Measurements from ENCODE around the gene TPH2.

Gene TPH2

DNA sequence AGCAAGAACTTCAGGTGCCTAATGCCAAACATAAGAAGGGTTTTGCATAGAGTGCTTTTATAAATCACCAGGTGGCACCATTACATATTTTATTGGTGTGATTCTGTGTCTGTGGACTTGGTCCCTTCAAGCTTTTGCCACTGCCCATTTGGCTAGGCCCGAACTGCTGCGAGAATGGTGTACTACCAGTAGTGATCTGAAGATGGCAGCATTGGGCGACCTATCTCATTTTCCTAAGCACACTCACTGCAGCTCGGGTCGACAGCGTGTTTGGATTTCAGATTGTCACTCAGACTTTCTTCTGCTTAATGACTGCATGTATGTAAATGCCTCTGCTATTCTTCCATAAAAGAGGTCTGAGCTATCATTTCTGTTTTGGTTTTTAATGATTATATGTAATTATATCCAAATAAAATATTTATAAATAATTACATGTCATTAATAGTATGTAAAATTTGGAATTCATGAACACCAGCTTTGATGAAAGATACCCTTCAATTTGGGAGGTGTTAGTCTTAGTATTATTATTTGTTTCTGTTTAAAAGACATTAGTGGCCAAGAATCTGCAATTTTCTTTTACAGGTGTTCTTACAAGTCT is 78.5 kb downstream of the TPH2 start:
- H3K27ac Mint-ChIP-seq (ENCODE audit: low read depth) = no peak overlapping the region
- H3K9me3 Mint-ChIP-seq = no peaks in the 10 kb centered on the region
- peaks cover 24% of the 10 kb centered on the region for H3K27me3 Mint-ChIP-seq
- no peaks in the 10 kb centered on the region for H3K36me3 Mint-ChIP-seq (ENCODE audit: insufficient read depth)
- DNase-seq (ENCODE audit: low spot score in 2 of 2) (peak; percentile 28 to 32), ATAC-seq (replicated peaks; ENCODE audit: extremely low read depth, poor library complexity, severe bottlenecking) (no peak)
- H3K4me1 Mint-ChIP-seq = no peaks in the 10 kb centered on the region
- H3K4me3 Mint-ChIP-seq = no peak overlapping the region

GRCh38 chr12:72018036-72018435 is 79.4 kb downstream of the TPH2 start:
- no peak for ATAC-seq (replicated peaks; ENCODE audit: extremely low read depth, poor library complexity, severe bottlenecking)
- no peak overlapping the region for H3K27ac Mint-ChIP-seq (ENCODE audit: low read depth)
- DNase-seq (ENCODE audit: low spot score in 2 of 2) = no peak
- no peaks in the 10 kb centered on the region for H3K36me3 Mint-ChIP-seq (ENCODE audit: insufficient read depth)
- no peaks in the 10 kb centered on the region for H3K9me3 Mint-ChIP-seq
- peaks cover 24% of the 10 kb centered on the region for H3K27me3 Mint-ChIP-seq
- H3K4me3 Mint-ChIP-seq = no peak overlapping the region
- H3K4me1 Mint-ChIP-seq = no peaks in the 10 kb centered on the region

DNA sequence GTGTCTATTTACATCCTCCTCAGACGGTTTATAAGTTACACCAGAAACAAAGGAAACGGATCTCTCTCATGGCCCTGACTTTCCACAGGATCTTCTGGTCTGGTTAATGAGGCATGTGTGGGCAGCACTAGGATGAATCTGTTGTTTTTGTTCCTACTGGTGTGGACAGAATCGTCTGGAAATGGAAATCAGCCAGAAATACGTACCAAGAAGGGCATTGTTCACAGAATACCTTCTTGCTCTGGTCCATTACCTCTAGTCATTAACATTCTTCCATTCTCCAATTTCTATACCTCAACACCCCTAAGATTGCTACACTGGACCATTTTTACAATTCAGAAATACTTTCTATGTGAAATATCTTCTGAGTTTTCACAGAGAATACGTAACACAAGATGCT is 86.0 kb downstream of the TPH2 start:
- peaks cover 21% of the 10 kb centered on the region for H3K27me3 Mint-ChIP-seq
- no peak overlapping the region for H3K4me3 Mint-ChIP-seq
- no peak overlapping the region for H3K27ac Mint-ChIP-seq (ENCODE audit: low read depth)
- H3K9me3 Mint-ChIP-seq = no peaks in the 10 kb centered on the region
- no peak for ATAC-seq (replicated peaks; ENCODE audit: extremely low read depth, poor library complexity, severe bottlenecking)
- H3K36me3 Mint-ChIP-seq (ENCODE audit: insufficient read depth) = no peaks in the 10 kb centered on the region
- no peaks in the 10 kb centered on the region for H3K4me1 Mint-ChIP-seq
- DNase-seq (ENCODE audit: low spot score in 2 of 2) = no peak

- H3K36me3 Mint-ChIP-seq (ENCODE audit: insufficient read depth) = no peaks in the 10 kb centered on the region
- H3K9me3 Mint-ChIP-seq = no peaks in the 10 kb centered on the region
- ATAC-seq (replicated peaks; ENCODE audit: extremely low read depth, poor library complexity, severe bottlenecking) = no peak
- no peak overlapping the region for H3K4me3 Mint-ChIP-seq
- no peak for DNase-seq (ENCODE audit: low spot score in 2 of 2)
- peaks cover 26% of the 10 kb centered on the region for H3K27me3 Mint-ChIP-seq
- no peak overlapping the region for H3K27ac Mint-ChIP-seq (ENCODE audit: low read depth)
- H3K4me1 Mint-ChIP-seq = no peaks in the 10 kb centered on the region
Measured at GRCh38 chr12:72025524-72025923, 86.9 kb downstream of the TPH2 start.

- Mint-ChIP-seq H3K9me3 (no peaks in the 10 kb centered on the region), H3K4me1 (no peaks in the 10 kb centered on the region), H3K36me3 (ENCODE audit: insufficient read depth) (no peaks in the 10 kb centered on the region), H3K27ac (ENCODE audit: low read depth) (no peak overlapping the region), H3K4me3 (no peak overlapping the region), H3K27me3 (peaks cover 46% of the 10 kb centered on the region)
- DNase-seq (ENCODE audit: low spot score in 2 of 2) (no peak), ATAC-seq (replicated peaks; ENCODE audit: extremely low read depth, poor library complexity, severe bottlenecking) (no peak)
Measured at GRCh38 chr12:72028966-72029365, 90.3 kb downstream of the TPH2 start.

DNA sequence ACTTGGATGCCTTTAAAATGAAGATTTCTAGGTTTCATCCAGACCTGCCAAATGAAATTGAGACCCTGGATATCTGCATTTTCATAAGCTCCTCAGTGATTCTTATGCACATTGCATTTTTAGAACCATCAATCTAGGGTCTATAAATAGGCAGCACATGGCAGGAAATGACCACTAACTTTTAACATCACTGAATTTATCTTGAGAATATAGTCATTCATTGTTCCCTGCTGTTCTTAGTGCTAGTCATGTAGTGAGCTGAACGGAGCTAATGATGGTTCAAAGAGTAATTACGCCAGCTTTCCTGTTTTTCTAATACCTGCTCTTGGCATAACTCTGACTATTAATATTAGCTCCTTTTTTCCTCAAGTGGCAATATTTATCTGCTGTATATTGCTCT is 91.6 kb downstream of the TPH2 start:
- no peaks in the 10 kb centered on the region for H3K9me3 Mint-ChIP-seq
- H3K36me3 Mint-ChIP-seq (ENCODE audit: insufficient read depth) = no peaks in the 10 kb centered on the region
- peaks cover 51% of the 10 kb centered on the region for H3K27me3 Mint-ChIP-seq
- H3K27ac Mint-ChIP-seq (ENCODE audit: low read depth) = no peak overlapping the region
- no peak overlapping the region for H3K4me3 Mint-ChIP-seq
- no peaks in the 10 kb centered on the region for H3K4me1 Mint-ChIP-seq
- DNase-seq (ENCODE audit: low spot score in 2 of 2) = no peak
- ATAC-seq (replicated peaks; ENCODE audit: extremely low read depth, poor library complexity, severe bottlenecking) = no peak

- Mint-ChIP-seq H3K27ac (ENCODE audit: low read depth) (no peak overlapping the region), H3K4me1 (no peaks in the 10 kb centered on the region), H3K27me3 (peaks cover 57% of the 10 kb centered on the region), H3K36me3 (ENCODE audit: insufficient read depth) (no peaks in the 10 kb centered on the region), H3K9me3 (no peaks in the 10 kb centered on the region), H3K4me3 (no peak overlapping the region)
- ATAC-seq (replicated peaks; ENCODE audit: extremely low read depth, poor library complexity, severe bottlenecking) = no peak
- DNase-seq (ENCODE audit: low spot score in 2 of 2) = no peak
Measured at GRCh38 chr12:72031066-72031465, 92.4 kb downstream of the TPH2 start.

GRCh38 chr12:72033991-72034390 is 95.3 kb downstream of the TPH2 start:
- no peaks in the 10 kb centered on the region for H3K9me3 Mint-ChIP-seq
- DNase-seq (ENCODE audit: low spot score in 2 of 2) = no peak

GRCh38 chr12:72035625-72036024 is 97.0 kb downstream of the TPH2 start:
- no peak for ATAC-seq (replicated peaks; ENCODE audit: extremely low read depth, poor library complexity, severe bottlenecking)
- no peak overlapping the region for H3K27ac Mint-ChIP-seq (ENCODE audit: low read depth)

More at GRCh38 chr12:72033991-72034390, 95.3 kb downstream of the TPH2 start:
- no peak for ATAC-seq (replicated peaks; ENCODE audit: extremely low read depth, poor library complexity, severe bottlenecking)
- H3K4me1 Mint-ChIP-seq = no peaks in the 10 kb centered on the region
- no peak overlapping the region for H3K4me3 Mint-ChIP-seq
- peaks cover 47% of the 10 kb centered on the region for H3K27me3 Mint-ChIP-seq
- H3K27ac Mint-ChIP-seq (ENCODE audit: low read depth) = no peak overlapping the region
- H3K36me3 Mint-ChIP-seq (ENCODE audit: insufficient read depth) = no peaks in the 10 kb centered on the region

GRCh38 chr12:72036393-72036792 is 97.7 kb downstream of the TPH2 start:
- Mint-ChIP-seq H3K9me3 (peaks cover 5% of the 10 kb centered on the region), H3K4me1 (no peaks in the 10 kb centered on the region), H3K4me3 (no peak overlapping the region), H3K27me3 (peaks cover 35% of the 10 kb centered on the region), H3K36me3 (ENCODE audit: insufficient read depth) (no peaks in the 10 kb centered on the region), H3K27ac (ENCODE audit: low read depth) (no peak overlapping the region)
- DNase-seq (ENCODE audit: low spot score in 2 of 2) (no peak), ATAC-seq (replicated peaks; ENCODE audit: extremely low read depth, poor library complexity, severe bottlenecking) (no peak)

More at GRCh38 chr12:72035625-72036024, 97.0 kb downstream of the TPH2 start:
- Mint-ChIP-seq H3K36me3 (ENCODE audit: insufficient read depth) (no peaks in the 10 kb centered on the region), H3K27me3 (peaks cover 39% of the 10 kb centered on the region), H3K9me3 (peaks cover 5% of the 10 kb centered on the region), H3K4me3 (no peak overlapping the region), H3K4me1 (no peaks in the 10 kb centered on the region)
- no peak for DNase-seq (ENCODE audit: low spot score in 2 of 2)

GRCh38 chr12:72037006-72037795 is 98.6 kb downstream of the TPH2 start:
- Mint-ChIP-seq H3K27me3 (peaks cover 31% of the 10 kb centered on the region), H3K36me3 (ENCODE audit: insufficient read depth) (no peaks in the 10 kb centered on the region), H3K4me3 (no peak overlapping the region), H3K27ac (ENCODE audit: low read depth) (no peak overlapping the region), H3K9me3 (peaks cover 5% of the 10 kb centered on the region), H3K4me1 (no peaks in the 10 kb centered on the region)
- no peak for ATAC-seq (replicated peaks; ENCODE audit: extremely low read depth, poor library complexity, severe bottlenecking)
- no peak for DNase-seq (ENCODE audit: low spot score in 2 of 2)

GRCh38 chr12:72041811-72042210 is 103.2 kb downstream of the TPH2 start:
- DNase-seq (ENCODE audit: low spot score in 2 of 2) (no peak), ATAC-seq (replicated peaks; ENCODE audit: extremely low read depth, poor library complexity, severe bottlenecking) (no peak)
- H3K27ac Mint-ChIP-seq (ENCODE audit: low read depth) = no peak overlapping the region
- peaks cover 20% of the 10 kb centered on the region for H3K27me3 Mint-ChIP-seq
- H3K4me1 Mint-ChIP-seq = no peaks in the 10 kb centered on the region
- no peaks in the 10 kb centered on the region for H3K36me3 Mint-ChIP-seq (ENCODE audit: insufficient read depth)
- no peak overlapping the region for H3K4me3 Mint-ChIP-seq
- peaks cover 5% of the 10 kb centered on the region for H3K9me3 Mint-ChIP-seq

DNA sequence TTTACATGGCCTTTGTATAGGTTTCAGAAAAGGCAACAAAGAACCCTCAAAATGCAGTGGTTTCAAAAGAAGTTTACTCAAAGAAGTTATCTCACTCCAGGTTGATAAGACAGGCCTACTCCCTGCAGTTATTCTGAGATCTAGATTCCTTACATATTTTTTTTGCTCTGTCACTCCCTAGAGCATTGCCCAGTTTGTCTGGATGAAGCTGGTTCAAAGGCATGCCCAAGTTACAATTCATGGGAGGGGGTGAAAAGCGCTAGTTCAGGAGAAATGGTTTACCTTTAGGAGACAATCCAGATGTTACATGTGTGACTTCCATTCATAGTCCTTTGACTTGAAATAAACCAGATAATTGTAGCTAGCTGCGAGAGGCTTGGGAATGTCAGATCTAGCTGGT is 115.0 kb downstream of the TPH2 start:
- no peak overlapping the region for H3K4me3 Mint-ChIP-seq
- H3K36me3 Mint-ChIP-seq (ENCODE audit: insufficient read depth) = no peaks in the 10 kb centered on the region
- no peak for DNase-seq (ENCODE audit: low spot score in 2 of 2)
- peaks cover 4% of the 10 kb centered on the region for H3K9me3 Mint-ChIP-seq
- no peak overlapping the region for H3K27ac Mint-ChIP-seq (ENCODE audit: low read depth)
- H3K4me1 Mint-ChIP-seq = no peaks in the 10 kb centered on the region
- H3K27me3 Mint-ChIP-seq = no peaks in the 10 kb centered on the region
- no peak for ATAC-seq (replicated peaks; ENCODE audit: extremely low read depth, poor library complexity, severe bottlenecking)

All from central memory CD8-positive, alpha-beta T cell (primary cell).